ENCODE results near the gene TRIM3. TPM values are rescaled to one million over a fixed set of nuclear protein-coding genes. Genes with fewer than 3 reads are reported as not detected.

TRIM3 gene
- total RNA-seq, 2 donors from 2014 or later = 6.1 to 7.7 TPM

Other genes with a start within 250 kb of the TRIM3 start
- gene FHIP1B, start 239.3 kb downstream of the TRIM3 start, total RNA-seq = 10 to 100 TPM; 45.6 to 52.2 TPM
- gene CNGA4, start 234.9 kb downstream of the TRIM3 start, total RNA-seq = not detected
- gene CCKBR, start 214.1 kb downstream of the TRIM3 start, total RNA-seq = not detected
- under 1 TPM in 1 of 2 donors, not detected in 1; 0.78 TPM for gene CAVIN3, start 153.4 kb downstream of the TRIM3 start, total RNA-seq
- gene SMPD1, start 83.5 kb downstream of the TRIM3 start, total RNA-seq = 10 to 100 TPM; 26.4 to 29.1 TPM
- gene APBB1, start 54.8 kb downstream of the TRIM3 start, total RNA-seq = 10 to 100 TPM; 25.5 to 27.5 TPM
- gene HPX, start 33.0 kb downstream of the TRIM3 start, total RNA-seq = under 1 TPM; 0.76 to 0.92 TPM
- gene ARFIP2, start 7.4 kb upstream of the TRIM3 start, total RNA-seq = 10 to 100 TPM; 50.8 to 71.7 TPM
- gene TIMM10B, start 7.6 kb upstream of the TRIM3 start, total RNA-seq = 10 to 100 TPM; 44.1 to 57.4 TPM
- 10 to 100 TPM; 22.4 to 53.6 TPM for gene DNHD1, start 23.3 kb upstream of the TRIM3 start, total RNA-seq
- gene RRP8, start 129.7 kb upstream of the TRIM3 start, total RNA-seq = 10 to 100 TPM; 33.8 to 42.0 TPM
- gene ILK, start 129.8 kb upstream of the TRIM3 start, total RNA-seq = 100 to 1,000 TPM in 1 of 2 donors, 10 to 100 TPM in 1; 91.8 to 142 TPM
- 100 to 1,000 TPM; 118 to 152 TPM for gene TAF10, start 138.3 kb upstream of the TRIM3 start, total RNA-seq
- 10 to 100 TPM; 48.6 to 92.4 TPM for gene TPP1, start 145.5 kb upstream of the TRIM3 start, total RNA-seq
- 1 to 10 TPM in 1 of 2 donors, under 1 TPM in 1; 0.73 to 1.6 TPM for gene DCHS1, start 181.9 kb upstream of the TRIM3 start, total RNA-seq
- gene MRPL17, start 209.4 kb upstream of the TRIM3 start, total RNA-seq = 10 to 100 TPM; 69.1 to 70.1 TPM

Data from natural killer cell treated with Interleukin-12 subunit alpha and Interleukin-12 subunit beta and Interleukin-15 and Interleukin-18, amount 100 ng/mL, for 72 hours (primary cell).